ENCODE results near the gene INTS11. TPM values are rescaled to one million over a fixed set of nuclear protein-coding genes. Genes with fewer than 3 reads are reported as not detected.
A peak's percentile ranks its signal among the peaks of the same experiment; 100 is the strongest.

Gene INTS11
- polyA plus RNA-seq, 4 donors, result 93.1 to 177 (median 108) TPM

- no peak for DNase-seq (ENCODE audit: low read depth in 4 of 4, low spot score in 3 of 4)
Observed at GRCh38 chr1:1303736-1304135, 20.7 kb downstream of the INTS11 start.

GRCh38 chr1:1302951-1303509, 21.4 kb downstream of the INTS11 start:
- no peak for DNase-seq (ENCODE audit: low read depth in 4 of 4, low spot score in 3 of 4)

DNA sequence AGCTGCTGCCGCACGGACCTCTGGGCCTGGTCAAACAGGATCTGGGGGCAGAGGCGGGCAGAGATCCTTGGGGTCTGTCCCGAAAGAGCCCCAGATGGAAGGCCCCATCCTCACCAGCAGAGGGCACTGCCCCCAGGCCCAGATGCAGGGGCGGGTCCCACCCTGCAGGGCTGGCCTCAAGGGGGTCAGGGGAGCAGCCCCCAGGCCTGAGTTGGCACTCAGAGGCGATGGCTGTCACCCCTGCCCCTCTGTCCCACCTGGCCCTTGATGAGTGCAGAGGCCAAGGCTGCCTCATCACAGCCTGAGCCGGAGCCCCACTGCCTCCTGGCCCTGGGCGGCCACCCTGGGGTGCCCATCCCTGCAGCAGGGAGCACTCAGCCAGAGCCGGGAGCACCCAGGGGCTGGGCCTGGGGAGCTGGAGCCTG, 22.4 kb downstream of the INTS11 start:
- DNase-seq (ENCODE audit: low read depth in 4 of 4, low spot score in 3 of 4), result no peak

- no peak for DNase-seq (ENCODE audit: low read depth in 4 of 4, low spot score in 3 of 4)
Observed at GRCh38 chr1:1300352-1300739, 24.1 kb downstream of the INTS11 start.

DNA sequence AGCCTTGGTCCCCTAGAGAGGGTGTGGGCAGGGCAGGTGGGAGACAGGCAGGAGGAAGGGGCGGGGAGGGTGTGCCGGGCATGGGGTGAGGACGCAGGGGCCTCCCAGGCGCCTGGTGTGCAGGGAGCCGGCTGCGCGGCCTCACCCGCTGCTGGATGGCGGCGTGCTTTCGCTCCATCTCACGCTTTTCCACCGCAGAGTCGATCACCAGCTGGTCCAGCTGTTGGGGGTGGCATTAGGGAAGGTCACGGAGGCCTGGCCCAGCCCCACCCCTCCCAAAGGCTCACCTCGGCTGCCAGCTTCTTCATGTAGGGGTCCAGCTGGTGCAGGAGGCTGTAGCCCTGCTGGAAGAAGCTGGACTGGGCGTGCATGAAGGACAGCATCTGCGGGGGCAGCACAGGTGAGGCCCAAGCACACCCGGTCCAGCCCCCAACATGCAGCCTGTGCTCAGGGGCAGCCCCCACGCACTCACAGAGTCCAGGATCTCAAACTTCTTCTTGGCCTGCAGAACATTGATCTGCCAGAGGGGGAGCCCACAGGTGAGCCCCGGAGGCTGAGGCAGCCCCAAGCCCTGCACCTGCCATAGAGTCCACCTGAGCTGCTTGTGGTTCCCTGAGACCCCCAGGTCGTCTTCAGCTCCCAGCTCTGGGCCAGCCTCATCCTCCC, 24.6 kb downstream of the INTS11 start:
- DNase-seq (ENCODE audit: low read depth in 4 of 4, low spot score in 3 of 4), result no peak

DNA sequence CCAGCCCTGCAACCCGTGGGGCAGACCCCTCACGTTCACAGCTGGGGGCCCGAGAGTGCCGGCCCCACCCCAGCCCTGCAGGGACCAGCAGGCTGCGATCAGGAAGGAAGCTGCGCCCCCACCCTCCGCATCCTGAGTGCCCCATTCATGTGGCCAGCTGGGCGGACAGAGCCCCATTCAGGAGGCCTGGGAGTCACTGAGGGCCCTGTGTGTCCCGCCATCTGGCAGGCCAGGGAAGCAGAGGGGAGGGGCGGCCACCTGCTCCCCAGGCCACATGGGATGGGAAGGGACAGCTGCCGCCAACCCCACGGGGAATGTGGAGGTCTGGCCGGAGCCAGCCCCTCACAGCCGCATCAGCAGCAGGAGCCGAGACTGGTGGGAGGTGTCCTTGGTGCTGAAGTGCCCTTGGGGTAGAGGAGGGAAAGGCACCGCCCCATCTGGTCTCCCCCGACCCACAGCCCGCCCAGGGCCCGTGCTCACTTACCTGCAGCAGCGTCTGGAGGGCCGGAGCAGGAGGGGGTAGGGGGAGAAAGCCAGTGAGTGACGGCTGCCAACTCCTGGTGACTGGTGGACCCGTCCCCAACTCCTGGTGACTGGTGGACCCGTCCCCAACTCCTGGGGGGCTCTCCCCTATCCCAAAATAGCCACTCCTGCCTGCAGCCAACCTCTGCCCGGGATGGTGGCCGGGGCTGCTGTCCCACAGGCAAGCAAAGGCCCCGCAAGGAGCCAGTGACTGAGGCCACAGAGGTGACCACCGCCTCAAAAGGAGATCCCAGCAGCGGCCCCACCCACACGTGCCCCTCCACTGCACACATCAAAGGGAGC, 25.4 kb downstream of the INTS11 start:
- DNase-seq (ENCODE audit: low read depth in 4 of 4, low spot score in 3 of 4), result no peak

- DNase-seq (ENCODE audit: low read depth in 4 of 4, low spot score in 3 of 4), result no peak
Observed at GRCh38 chr1:1297802-1298424, 26.5 kb downstream of the INTS11 start.

DNA sequence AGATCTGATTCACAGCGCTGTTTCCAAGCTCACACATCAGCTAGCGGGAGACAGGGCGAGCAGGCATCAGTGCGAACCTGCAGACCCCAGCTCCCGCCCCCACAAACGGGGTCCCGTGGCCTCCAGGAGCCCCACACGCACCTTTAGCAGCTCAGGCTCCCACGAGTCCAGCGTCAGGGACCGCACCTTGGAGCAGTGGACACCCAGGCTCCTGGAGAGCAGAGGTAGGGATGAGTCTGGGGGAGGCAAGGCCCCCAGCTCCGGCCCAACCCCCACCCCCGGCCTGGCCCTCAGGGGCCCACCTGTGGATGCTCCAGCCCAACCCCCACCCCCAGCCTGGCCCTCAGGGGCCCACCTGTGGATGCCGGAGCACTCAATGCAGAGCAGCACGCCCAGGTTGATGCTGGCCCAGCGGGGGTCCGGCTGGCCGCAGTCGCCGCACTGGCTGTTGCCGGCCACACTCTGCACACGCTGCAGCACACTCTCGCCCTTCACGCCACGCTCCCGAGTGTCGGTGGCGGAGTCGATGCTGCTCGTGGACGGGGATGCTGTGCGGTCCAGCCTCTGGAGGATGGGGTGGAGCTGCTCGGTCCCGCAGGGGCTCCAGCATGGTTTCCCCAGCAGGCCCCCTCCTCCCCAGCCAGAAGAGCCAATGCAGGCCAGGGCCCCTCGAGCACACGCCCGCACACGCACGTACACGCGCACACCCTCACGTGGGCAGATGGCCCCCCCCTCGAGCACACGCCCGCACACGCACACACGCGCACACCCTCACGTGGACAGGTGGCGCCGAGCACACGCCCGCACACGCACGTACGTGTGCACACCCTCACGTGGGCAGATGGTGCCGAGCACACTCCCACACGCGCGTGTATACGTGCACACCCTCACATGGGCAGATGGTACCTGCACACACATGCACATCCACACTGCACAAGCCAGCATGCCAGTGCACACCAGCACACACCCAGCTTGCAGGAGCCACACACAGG, 28.1 kb downstream of the INTS11 start:
- no peak for DNase-seq (ENCODE audit: low read depth in 4 of 4, low spot score in 3 of 4)

DNA sequence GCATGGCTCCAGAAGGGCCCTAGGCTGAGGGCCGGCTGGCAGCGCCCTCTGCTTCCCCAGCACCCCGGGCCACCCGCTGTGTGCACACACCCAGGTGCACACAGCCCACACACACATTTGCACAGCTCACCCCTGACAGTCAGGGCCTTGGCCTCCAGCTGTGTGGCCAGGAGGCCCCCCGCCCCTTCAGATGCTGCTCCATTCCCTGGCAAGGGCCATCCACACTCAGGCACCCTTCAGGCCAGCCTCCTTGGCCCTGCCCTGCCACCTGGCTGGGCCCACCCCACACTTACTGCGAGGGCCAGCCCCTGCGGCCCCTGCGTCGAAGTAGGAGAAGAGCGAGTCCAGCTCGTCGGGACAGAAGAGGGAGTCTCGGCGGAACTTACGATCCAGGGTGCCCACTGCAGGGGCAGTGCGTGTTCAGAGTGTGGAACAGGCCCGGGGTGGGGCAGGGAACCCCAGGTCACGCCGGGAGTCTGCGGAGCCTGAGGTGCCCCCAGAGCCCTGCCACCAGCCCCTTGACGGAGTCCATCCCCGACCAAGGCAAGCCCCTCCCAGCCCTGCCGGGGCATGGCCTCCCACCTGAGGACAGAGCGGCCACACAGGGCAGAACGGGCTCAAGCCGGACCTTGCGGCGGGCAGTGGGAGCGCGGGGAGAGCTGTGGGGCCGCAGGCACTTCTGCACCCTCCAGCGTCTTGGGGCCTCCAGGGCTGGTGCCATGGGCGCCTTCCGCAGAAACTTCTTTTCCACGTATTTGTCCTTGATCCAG, 29.1 kb downstream of the INTS11 start:
- no peak for DNase-seq (ENCODE audit: low read depth in 4 of 4, low spot score in 3 of 4)

DNA sequence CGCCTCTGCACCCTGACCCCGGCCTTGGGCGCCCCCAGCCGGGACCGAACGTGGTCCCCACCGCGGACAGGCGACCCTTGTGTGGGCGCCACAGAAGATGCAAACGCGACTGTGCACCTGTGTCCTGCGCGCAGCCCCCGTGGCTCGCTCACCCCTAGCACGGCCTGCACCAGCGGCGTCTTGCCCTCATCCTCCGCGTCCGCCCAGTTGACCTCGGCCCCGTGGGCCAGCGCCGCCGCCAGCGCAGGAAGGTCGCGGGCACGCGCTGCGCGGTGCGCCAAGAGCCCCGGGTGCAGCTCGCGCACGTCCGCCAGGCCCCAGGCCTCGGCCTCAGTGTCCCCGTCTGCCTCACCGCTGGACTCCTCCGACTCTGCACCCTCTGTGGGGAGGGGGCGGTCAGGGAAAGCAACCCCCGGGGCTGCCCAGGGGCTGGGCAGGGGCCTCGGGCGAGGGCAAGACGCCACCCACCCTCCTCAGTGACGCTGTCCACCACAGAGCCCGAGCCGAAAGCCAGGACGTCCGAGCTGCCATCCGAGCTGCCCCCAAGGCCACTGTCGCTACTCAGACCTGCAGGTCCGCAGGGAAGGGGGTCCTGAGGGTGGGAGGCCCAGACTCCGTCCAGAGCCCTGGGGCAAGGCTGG, 30.1 kb downstream of the INTS11 start:
- no peak for DNase-seq (ENCODE audit: low read depth in 4 of 4, low spot score in 3 of 4)

GRCh38 chr1:1293263-1294249, 30.9 kb downstream of the INTS11 start:
- DNase-seq (ENCODE audit: low read depth in 4 of 4, low spot score in 3 of 4), result no peak

DNA sequence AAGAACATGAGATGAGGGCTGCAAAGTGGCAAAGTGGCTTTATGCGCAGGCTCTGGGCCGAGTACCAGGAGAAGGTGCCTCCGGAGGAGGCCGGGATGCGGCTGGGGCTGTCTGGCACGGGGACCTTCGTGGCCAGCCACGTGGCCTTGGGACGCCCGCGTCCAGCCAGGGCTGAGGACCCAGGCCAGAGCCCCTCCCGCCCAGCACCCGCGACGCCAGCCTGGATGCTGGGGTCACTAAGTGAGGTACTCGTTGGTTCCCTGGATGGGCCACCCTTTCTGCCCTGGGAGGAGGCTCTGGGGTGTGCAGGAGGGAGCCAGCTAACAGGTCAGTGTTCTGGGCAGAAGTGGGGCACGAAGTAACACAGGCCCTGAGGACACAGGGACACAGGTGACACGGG, 31.6 kb downstream of the INTS11 start:
- no peak for DNase-seq (ENCODE audit: low read depth in 4 of 4, low spot score in 3 of 4)

GRCh38 chr1:1292442-1292779, 32.0 kb downstream of the INTS11 start:
- no peak for DNase-seq (ENCODE audit: low read depth in 4 of 4, low spot score in 3 of 4)

- peak in 2 of 4 donors; percentile 55 to 62 for DNase-seq (ENCODE audit: low read depth in 4 of 4, low spot score in 3 of 4)
Observed at GRCh38 chr1:1291548-1292441, 32.7 kb downstream of the INTS11 start.

DNA sequence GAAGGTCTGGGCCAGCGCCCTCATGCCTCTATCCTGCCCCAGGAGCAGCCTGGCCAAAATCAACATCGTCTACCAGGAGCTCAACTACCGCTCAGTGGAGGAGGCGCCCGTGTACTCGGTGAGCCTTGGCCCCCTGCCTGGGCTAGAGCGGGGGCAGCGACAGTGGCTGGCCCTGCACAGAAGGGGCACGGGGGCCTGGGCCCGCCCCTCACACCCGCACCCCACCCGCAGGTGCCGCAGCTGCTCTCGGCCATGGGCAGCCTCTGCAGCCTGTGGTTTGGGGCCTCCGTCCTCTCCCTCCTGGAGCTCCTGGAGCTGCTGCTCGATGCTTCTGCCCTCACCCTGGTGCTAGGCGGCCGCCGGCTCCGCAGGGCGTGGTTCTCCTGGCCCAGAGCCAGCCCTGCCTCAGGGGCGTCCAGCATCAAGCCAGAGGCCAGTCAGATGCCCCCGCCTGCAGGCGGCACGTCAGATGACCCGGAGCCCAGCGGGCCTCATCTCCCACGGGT, 33.4 kb downstream of the INTS11 start:
- DNase-seq (ENCODE audit: low read depth in 4 of 4, low spot score in 3 of 4), result no peak

GRCh38 chr1:1290238-1290731, 34.2 kb downstream of the INTS11 start:
- no peak for DNase-seq (ENCODE audit: low read depth in 4 of 4, low spot score in 3 of 4)

Measured in left renal pelvis (tissue), 4 donors.